IPS-18a (cell line): ENCODE data around the gene CHST3.

Experiments
- H3K27ac ChIP-seq: one replicate; pipeline ENCODE4 v1.5.1; 2013; ENCODE audit warnings: low read length
- H3K27me3 ChIP-seq: one replicate; pipeline ENCODE4 v1.6.1; 2013; ENCODE audit warnings: mild to moderate bottlenecking, low read length; ENCODE audit not compliant: control insufficient read depth, insufficient read depth
- H3K36me3 ChIP-seq: one replicate; pipeline ENCODE4 v1.6.1; 2013; ENCODE audit warnings: low read depth, low read length; ENCODE audit not compliant: control insufficient read depth
- H3K4me1 ChIP-seq: one replicate; pipeline ENCODE4 v1.6.1; 2013; ENCODE audit warnings: low read depth, low read length; ENCODE audit not compliant: control insufficient read depth
- H3K4me3 ChIP-seq: one replicate; pipeline ENCODE4 v1.5.1; 2013; ENCODE audit warnings: low read length
- H3K9ac ChIP-seq: one replicate; pipeline ENCODE4 v1.6.1; 2013; ENCODE audit warnings: mild to moderate bottlenecking, low read length, moderate library complexity
- H3K9me3 ChIP-seq: one replicate; pipeline ENCODE4 v1.6.1; 2013; ENCODE audit warnings: low read depth, low read length; ENCODE audit not compliant: control insufficient read depth

The CHST3 gene

GRCh38 chr10:72061930-72062329 is 97.7 kb downstream of the CHST3 start:
- H3K27ac ChIP-seq = no peak overlapping the region
- H3K4me3 ChIP-seq = no peak overlapping the region
- H3K27me3 ChIP-seq = no peaks in the 10 kb centered on the region
- H3K9me3 ChIP-seq = no peaks in the 10 kb centered on the region
- no peak overlapping the region for H3K9ac ChIP-seq
- H3K4me1 ChIP-seq = no peaks in the 10 kb centered on the region
- no peaks in the 10 kb centered on the region for H3K36me3 ChIP-seq

- Histone ChIP-seq H3K4me1 (no peaks in the 10 kb centered on the region), H3K9me3 (no peaks in the 10 kb centered on the region), H3K27ac (no peak overlapping the region), H3K9ac (no peak overlapping the region), H3K4me3 (no peak overlapping the region), H3K27me3 (no peaks in the 10 kb centered on the region), H3K36me3 (no peaks in the 10 kb centered on the region)
Observed at GRCh38 chr10:72062382-72062781, 98.2 kb downstream of the CHST3 start.
